ENCODE measurements around the gene SLC39A9. TPM values are rescaled to one million over a fixed set of nuclear protein-coding genes. Genes with fewer than 3 reads are reported as not detected.

The SLC39A9 gene
- total and polyA plus RNA-seq, 2 donors (not counting 1 experiment from before 2014, with no cell fraction given) = 18.4 to 59.1 TPM

- no peak overlapping the region for H3K27ac ChIP-seq (ENCODE audit: low read length in 2 of 2)
- no peak overlapping the region for H3K4me3 Mint-ChIP-seq
- no peaks in the 10 kb centered on the region for H3K4me1 Mint-ChIP-seq
- CTCF ChIA-PET = interaction anchor here (0.9 kb wide), 1 partner anchor 9 kb away, joined by 3 read pairs; no protein-coding TSS in a partner anchor
- ATAC-seq (ENCODE audit: low read depth) = no peak
- TF ChIP-seq CTCF (IDR thresholded peaks at IDR 0.05) (no peak), EZH2 (IDR thresholded peaks at IDR 0.05; ENCODE audit: borderline replicate concordance, insufficient read depth, low read depth, low read length, poor library complexity, severe bottlenecking) (no peak)
- H3K9ac ChIP-seq (ENCODE audit: low read length) = no peak overlapping the region
- no CpG with 5 or more reads among the region's 2 CpGs for WGBS (ENCODE audit: insufficient coverage)
- no peak overlapping the region for H3K4me2 ChIP-seq (replicated peaks; ENCODE audit: low read depth, low read length, poor library complexity, severe bottlenecking)
- POLR2A ChIA-PET = no interaction called here
- H2AFZ ChIP-seq (ENCODE audit: insufficient read depth, low read depth, low read length, poor library complexity, severe bottlenecking) = no peak overlapping the region
- H3K79me2 ChIP-seq (ENCODE audit: control insufficient read depth, insufficient read depth, low read length) = no peaks in the 10 kb centered on the region
- no peaks in the 10 kb centered on the region for H4K20me1 ChIP-seq (ENCODE audit: control insufficient read depth, insufficient read depth, low read length, poor library complexity, severe bottlenecking)
- intact Hi-C loops (cut with micrococcal nuclease) = no loop called here
- no peaks in the 10 kb centered on the region for H3K9me3 ChIP-seq (ENCODE audit: control extremely low read depth in 1 of 3, control insufficient read depth in 2 of 3, insufficient read depth in 1 of 3, low read length in 2 of 3)
- H3K27me3 Mint-ChIP-seq = peaks cover 9% of the 10 kb centered on the region
- no peaks in the 10 kb centered on the region for H3K27me3 ChIP-seq (replicated peaks in 1 of 4; ENCODE audit: control extremely low read depth in 1 of 4, control insufficient read depth in 3 of 4, insufficient read depth in 4 of 4, low read length in 3 of 4)
- H3K9me3 Mint-ChIP-seq (ENCODE audit: insufficient read depth) = no peaks in the 10 kb centered on the region
- no peaks in the 10 kb centered on the region for H3K36me3 ChIP-seq (replicated peaks in 1 of 2; ENCODE audit: control extremely low read depth in 1 of 2, control insufficient read depth in 1 of 2, extremely low read depth in 1 of 2, insufficient read depth in 2 of 2, low read length in 1 of 2)
- no peaks in the 10 kb centered on the region for H3K4me1 ChIP-seq (ENCODE audit: control insufficient read depth in 2 of 2, insufficient read depth in 2 of 2, low read length in 2 of 2)
- H3K4me3 ChIP-seq (ENCODE audit: control extremely low read depth in 1 of 5, extremely low read depth in 1 of 5, insufficient read depth in 1 of 5, low read depth in 2 of 5, low read length in 4 of 5) = no peak overlapping the region
- H3K27ac Mint-ChIP-seq = no peak overlapping the region
- no peak for DNase-seq
Measured at GRCh38 chr14:69468949-69469348, 70.5 kb downstream of the SLC39A9 start.

- no peak overlapping the region for H2AFZ ChIP-seq (ENCODE audit: insufficient read depth, low read depth, low read length, poor library complexity, severe bottlenecking)
- H3K4me1 ChIP-seq (ENCODE audit: control insufficient read depth in 2 of 2, insufficient read depth in 2 of 2, low read length in 2 of 2) = no peaks in the 10 kb centered on the region
- no peaks in the 10 kb centered on the region for H3K79me2 ChIP-seq (ENCODE audit: control insufficient read depth, insufficient read depth, low read length)
- H3K4me3 ChIP-seq (ENCODE audit: control extremely low read depth in 1 of 5, extremely low read depth in 1 of 5, insufficient read depth in 1 of 5, low read depth in 2 of 5, low read length in 4 of 5) = no peak overlapping the region
- H4K20me1 ChIP-seq (ENCODE audit: control insufficient read depth, insufficient read depth, low read length, poor library complexity, severe bottlenecking) = no peaks in the 10 kb centered on the region
- H3K27me3 Mint-ChIP-seq = peaks cover 20% of the 10 kb centered on the region
- POLR2A ChIA-PET = no interaction called here
- intact Hi-C loops (cut with micrococcal nuclease) = no loop called here
- no peaks in the 10 kb centered on the region for H3K9me3 Mint-ChIP-seq (ENCODE audit: insufficient read depth)
- no peak overlapping the region for H3K27ac Mint-ChIP-seq
- H3K27me3 ChIP-seq (replicated peaks in 1 of 4; ENCODE audit: control extremely low read depth in 1 of 4, control insufficient read depth in 3 of 4, insufficient read depth in 4 of 4, low read length in 3 of 4) = peaks cover 0 to 9% (median 2%) of the 10 kb centered on the region in 4 experiments
- no peaks in the 10 kb centered on the region for H3K4me1 Mint-ChIP-seq
- no peak overlapping the region for H3K27ac ChIP-seq (ENCODE audit: low read length in 2 of 2)
- no peak for TF ChIP-seq EZH2 (IDR thresholded peaks at IDR 0.05; ENCODE audit: borderline replicate concordance, insufficient read depth, low read depth, low read length, poor library complexity, severe bottlenecking)
- no peak for TF ChIP-seq CTCF (IDR thresholded peaks at IDR 0.05)
- CTCF ChIA-PET = interaction anchor here (1.8 to 2.1 kb wide), 2 partner anchors 12 to 15 kb away, joined by 4 to 7 read pairs; no protein-coding TSS in a partner anchor
- H3K4me2 ChIP-seq (replicated peaks; ENCODE audit: low read depth, low read length, poor library complexity, severe bottlenecking) = no peak overlapping the region
- H3K9ac ChIP-seq (ENCODE audit: low read length) = no peak overlapping the region
- DNase-seq (no peak), ATAC-seq (ENCODE audit: low read depth) (no peak)
- WGBS (ENCODE audit: insufficient coverage) = 97% methylated on average over 2 of the region's 3 CpGs
- peaks cover 0 to 3% (median 0%) of the 10 kb centered on the region in 3 donors for H3K9me3 ChIP-seq (ENCODE audit: control extremely low read depth in 1 of 3, control insufficient read depth in 2 of 3, insufficient read depth in 1 of 3, low read length in 2 of 3)
- no peaks in the 10 kb centered on the region for H3K36me3 ChIP-seq (replicated peaks in 1 of 2; ENCODE audit: control extremely low read depth in 1 of 2, control insufficient read depth in 1 of 2, extremely low read depth in 1 of 2, insufficient read depth in 2 of 2, low read length in 1 of 2)
- H3K4me3 Mint-ChIP-seq = no peak overlapping the region
Measured at GRCh38 chr14:69471436-69471835, 72.9 kb downstream of the SLC39A9 start.

Measured in B cell (primary cell).